CD4-positive, alpha-beta T cell treated with Interleukin-21 for 1 hour (primary cell): ENCODE data around the gene GLRX5.

Source experiments
- DNase-seq: peaks from one replicate; pipeline ENCODE4 v3.0.0-alpha.2; 2020

Gene GLRX5

GRCh38 chr14:95518045-95518751 lies 16.7 kb upstream of the GLRX5 start:
- no peak for DNase-seq

GRCh38 chr14:95519699-95520098 lies 15.2 kb upstream of the GLRX5 start:
- DNase-seq = peak; percentile 73

DNA sequence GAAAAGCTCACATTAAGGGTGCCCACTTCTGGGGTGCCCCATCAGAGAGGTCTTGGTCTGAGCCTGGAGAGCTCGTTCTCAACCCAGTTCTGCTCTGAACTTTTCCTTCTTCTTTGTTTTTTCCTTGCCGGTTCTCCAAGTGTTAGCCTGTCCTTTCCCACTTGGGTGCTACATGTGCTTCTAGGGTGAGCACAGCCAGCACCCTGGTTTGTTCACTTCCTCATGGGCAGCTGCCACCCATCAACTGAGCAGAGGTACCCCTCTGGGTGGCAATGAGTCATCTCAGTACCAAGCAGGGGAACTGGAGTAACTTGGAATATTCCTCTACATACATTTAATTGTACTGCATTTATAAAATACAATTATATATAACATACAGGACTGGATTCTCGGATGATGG lies 14.5 kb upstream of the GLRX5 start:
- DNase-seq = no peak

GRCh38 chr14:95521001-95521400 lies 13.8 kb upstream of the GLRX5 start:
- no peak for DNase-seq

DNA sequence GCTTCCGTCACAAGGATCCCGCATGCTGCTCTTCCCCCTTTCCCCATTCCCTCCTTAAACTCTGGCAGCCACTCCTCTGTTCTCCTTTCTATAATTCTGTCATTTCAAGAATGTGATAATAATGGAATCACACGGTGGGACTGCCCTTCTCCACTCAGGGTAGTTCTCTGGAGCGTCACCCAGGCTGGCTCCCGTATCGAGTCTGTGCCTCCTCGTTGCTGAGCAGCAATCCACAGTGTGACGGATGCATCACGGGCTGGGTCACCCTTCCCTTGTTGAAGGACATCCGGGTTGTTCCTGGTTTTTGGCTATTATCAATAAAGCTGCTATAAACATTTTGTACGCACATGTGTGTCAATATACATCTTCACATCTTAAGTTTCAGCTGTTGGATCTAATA lies 12.7 kb upstream of the GLRX5 start:
- DNase-seq = no peak

GRCh38 chr14:95522556-95522955 lies 12.3 kb upstream of the GLRX5 start:
- no peak for DNase-seq

DNA sequence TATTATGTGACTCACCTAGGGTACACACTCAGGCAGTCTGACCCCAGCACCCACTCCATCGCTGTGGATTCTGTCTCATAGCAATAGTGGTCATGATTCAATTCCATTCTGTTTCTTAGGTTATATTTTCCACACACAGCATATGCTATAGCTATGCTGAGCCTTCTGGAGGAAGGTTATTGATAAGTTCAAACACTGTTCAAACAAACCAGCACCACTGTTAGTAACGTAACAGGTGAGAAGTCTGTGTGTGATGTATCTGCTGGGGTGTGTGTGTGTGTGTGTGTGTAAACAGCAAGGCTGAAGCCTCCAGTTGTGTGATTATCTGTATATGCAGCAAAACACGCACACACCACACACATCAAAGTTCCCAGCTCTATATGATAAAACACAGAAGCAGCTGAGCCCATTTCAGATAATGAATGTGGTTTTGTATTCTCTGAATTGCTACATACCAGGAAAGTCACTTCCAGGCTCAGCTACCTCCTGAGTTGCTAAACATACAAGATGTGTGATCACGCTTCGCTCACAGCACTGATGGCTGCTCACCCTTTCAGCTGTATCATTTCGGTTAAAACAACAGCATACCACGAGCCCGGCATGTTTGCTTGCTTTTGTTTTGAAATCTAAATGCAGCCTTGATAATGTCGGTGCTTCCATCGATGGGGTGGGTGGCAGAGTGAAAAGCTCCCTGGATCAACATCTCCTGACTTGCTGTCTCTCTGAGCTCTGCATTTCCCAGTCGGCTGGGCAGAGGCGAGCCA lies 11.6 kb upstream of the GLRX5 start:
- DNase-seq = peak; percentile 56

DNA sequence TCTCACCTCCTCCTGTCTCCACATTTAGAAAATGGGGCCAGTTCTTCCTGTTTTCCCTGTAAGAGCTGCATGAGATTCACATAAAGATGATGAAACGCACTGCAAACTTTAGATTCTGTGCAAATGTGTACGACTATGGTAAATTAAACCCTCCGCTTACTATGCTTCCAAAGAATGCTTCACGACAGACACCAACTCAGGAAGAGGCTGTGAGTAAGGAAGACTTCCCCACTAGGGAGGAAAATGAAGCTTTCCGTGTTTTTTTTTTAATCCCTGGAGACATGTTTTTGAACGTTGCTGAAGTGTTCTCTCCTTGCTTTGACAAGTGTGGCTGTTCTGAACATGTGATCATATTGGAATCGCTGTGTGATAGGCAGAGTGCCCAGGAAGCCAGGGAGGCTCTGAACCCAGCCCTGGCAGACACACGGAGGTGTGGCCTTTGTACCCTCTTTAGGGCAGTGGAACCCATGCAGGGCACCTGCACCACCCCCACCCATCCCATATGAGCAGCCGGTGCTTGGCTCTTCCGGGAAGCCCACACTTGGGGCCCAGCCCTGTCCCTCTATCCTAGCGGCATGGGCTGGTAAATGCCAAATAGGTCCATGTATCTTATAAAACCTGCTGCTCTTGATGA lies 10.9 kb upstream of the GLRX5 start:
- peak; percentile 69 for DNase-seq

GRCh38 chr14:95524706-95525512 lies 9.9 kb upstream of the GLRX5 start:
- no peak for DNase-seq

GRCh38 chr14:95525999-95526398 lies 8.9 kb upstream of the GLRX5 start:
- DNase-seq = no peak

- DNase-seq = no peak
Measured at GRCh38 chr14:95526483-95527386, 8.1 kb upstream of the GLRX5 start.

DNA sequence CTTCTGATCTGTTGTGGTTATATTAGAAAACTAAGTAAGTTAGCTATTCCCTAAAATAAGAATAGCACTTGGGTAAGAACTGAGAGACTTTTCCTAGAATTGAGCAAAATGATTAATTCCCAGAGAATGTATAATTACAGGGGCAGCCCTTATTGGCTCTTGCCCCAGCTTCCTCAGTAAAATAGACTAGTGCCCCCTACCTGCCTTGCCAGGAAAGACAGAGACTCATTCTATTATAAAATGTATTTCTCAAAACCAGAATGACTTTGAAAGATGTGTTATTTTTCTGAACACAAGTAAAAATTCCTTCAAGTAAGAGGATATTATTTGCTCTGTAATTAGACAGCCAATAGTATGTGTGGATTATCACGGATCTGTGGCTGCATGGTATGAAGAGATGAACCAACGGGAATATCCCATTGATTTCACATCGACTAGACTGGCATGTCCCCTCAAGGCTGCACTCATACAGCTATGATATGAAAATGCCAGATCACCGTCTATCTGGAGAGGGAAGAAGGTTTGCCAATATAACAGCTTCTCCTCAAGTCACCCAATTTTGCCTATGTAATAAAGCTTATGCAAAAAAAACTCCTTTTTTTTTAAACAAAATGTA lies 7.4 kb upstream of the GLRX5 start:
- DNase-seq = peak; percentile 66

DNA sequence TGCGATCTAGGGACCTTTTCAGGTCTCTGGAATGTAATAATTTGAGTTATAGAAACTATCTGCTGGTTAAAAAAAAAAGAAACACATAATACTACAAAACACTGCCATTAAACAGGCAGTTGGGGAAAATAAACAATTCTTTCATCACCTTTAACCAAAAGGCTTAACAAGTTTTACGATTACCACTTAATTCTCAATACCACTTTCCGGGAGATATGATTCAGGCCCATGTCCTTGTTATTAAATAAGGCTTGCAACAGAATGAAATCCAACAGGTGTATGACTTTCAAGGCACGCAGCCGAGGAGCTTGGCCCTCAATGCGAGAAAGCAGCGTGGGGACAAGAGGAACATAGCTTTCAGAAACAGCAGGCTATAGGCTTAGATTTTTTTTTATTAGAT lies 5.6 kb upstream of the GLRX5 start:
- DNase-seq = no peak

DNA sequence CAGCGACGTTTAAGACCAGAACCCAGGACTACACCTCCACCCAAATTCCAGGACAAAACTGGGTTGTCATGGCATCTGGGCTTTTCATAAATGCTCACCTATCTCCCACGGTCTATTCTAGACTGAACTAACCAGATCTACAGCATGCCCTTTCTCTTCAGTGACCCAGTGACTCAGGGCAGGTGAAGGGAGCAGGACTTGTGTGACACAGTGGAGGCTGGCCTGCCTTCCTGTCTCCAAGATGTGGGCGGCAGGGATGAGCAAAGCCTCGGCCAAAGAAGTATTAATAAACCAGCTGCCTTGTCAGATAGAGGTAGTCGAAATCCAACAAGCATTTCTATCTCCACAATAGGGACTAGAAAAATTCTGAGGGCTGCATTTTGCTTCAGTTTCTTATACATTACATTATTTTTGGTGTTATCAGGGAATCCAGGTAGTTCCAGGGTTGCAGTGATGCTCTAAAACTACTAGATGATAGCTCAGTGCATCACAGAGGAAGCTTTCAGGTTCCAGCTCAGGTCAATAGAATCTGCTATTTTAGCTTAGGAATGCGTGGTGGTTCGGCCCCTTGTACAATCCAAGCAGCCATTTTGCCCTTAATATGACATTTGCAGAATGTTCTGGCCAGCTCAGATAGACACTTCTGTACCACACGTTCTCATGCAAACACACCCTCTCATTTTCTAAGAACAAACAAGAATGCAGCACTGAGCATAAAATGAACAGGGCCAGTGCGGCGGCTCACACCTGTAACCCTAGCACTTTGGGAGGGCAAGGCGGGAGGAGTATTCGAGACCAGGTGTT lies 4.2 kb upstream of the GLRX5 start:
- no peak for DNase-seq

DNA sequence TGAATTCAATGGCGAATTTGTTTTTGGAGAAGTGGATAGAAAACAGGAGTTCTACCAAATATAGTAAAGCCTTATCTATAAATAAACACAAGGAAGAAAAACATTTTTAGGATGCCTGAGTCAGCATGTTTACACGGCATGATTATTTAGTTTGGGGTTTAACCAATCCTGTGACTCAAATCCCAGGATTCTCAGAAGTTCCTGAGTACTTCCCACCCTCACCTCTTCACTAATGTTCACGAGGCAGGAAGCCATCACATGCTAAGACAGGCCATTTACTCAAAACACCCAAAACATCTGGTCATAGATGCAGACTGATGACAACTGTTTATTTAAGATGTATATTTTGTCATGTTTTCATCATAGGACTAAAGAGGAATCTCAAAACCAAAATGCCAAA lies 3.4 kb upstream of the GLRX5 start:
- no peak for DNase-seq

- DNase-seq = no peak
Measured at GRCh38 chr14:95531969-95532368, 2.9 kb upstream of the GLRX5 start.

GRCh38 chr14:95533391-95533821 lies 1.4 kb upstream of the GLRX5 start:
- DNase-seq = no peak

GRCh38 chr14:95533822-95534221 lies 1.0 kb upstream of the GLRX5 start:
- no peak for DNase-seq

DNA sequence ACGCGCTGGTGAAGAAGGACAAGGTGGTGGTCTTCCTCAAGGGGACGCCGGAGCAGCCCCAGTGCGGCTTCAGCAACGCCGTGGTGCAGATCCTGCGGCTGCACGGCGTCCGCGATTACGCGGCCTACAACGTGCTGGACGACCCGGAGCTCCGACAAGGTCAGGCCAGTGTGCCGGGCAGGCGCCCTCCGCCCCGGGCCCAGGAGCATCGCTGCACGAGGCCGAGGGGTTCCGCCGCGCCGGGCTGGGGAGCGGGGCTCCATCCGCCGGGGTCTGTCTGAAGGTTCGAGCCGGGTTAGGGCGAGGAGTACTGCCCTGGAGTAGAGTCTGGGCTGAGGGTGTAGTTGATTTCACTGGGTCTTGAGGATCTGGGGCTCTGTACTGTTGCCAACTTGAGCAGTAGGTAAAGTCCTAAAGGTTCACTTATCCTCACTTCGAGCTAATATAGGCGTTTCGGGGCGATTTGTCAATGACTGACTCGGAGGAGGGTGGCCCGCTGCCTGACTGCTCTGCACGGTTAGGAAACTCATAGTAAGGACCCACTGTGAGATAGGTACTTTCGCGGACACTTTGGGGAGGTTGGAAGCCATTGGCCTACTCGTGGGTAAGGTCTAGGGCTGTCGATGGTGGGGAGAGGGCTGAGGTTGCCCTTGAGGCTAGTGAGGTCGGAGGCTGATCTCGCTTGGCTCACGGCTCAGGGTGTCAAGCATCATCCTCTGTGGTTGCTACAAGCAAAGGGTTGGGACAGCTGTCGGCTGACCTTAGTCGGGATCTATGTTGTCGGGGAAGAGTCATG lies 574 bp downstream of the GLRX5 start:
- DNase-seq = no peak

GRCh38 chr14:95536036-95536593 lies 1.3 kb downstream of the GLRX5 start:
- DNase-seq = no peak
